ENCODE results near the gene PPP3CA.

DNA sequence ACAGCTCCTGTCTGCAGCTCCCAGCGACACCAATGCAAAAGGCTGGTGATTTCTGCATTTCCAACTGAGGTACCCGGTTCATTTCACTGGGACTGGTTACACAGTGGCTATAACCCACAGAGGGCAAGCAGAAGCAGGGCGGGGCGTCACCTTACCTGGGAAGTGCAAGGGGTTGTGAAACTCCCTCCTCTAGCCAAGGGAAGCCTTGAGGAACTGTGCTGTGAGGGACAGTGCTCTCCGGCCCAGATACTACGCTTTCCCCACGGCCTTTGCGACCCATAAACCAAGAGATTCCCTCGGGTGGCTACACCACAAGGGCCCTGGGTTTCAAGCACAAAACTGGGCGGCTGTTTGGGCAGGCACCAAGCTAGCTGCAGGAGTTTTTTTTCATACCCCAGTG, 218.9 kb downstream of the PPP3CA start:
- TF ChIP-seq, protein P1, sequence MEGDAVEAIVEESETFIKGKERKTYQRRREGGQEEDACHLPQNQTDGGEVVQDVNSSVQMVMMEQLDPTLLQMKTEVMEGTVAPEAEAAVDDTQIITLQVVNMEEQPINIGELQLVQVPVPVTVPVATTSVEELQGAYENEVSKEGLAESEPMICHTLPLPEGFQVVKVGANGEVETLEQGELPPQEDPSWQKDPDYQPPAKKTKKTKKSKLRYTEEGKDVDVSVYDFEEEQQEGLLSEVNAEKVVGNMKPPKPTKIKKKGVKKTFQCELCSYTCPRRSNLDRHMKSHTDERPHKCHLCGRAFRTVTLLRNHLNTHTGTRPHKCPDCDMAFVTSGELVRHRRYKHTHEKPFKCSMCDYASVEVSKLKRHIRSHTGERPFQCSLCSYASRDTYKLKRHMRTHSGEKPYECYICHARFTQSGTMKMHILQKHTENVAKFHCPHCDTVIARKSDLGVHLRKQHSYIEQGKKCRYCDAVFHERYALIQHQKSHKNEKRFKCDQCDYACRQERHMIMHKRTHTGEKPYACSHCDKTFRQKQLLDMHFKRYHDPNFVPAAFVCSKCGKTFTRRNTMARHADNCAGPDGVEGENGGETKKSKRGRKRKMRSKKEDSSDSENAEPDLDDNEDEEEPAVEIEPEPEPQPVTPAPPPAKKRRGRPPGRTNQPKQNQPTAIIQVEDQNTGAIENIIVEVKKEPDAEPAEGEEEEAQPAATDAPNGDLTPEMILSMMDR (IDR thresholded peaks at IDR 0.05): no peak
- no peak for TF ChIP-seq POLR2A (IDR thresholded peaks at IDR 0.05)

All from lower leg skin (tissue), 3 donors.